Hematopoietic multipotent progenitor cell treated with erythropoietin and hydrocortisone succinate and interleukin-3 and kit ligand, for 4 days (in vitro differentiated cells): ENCODE data around the gene PBX4.

Experiments
- DNase-seq: peaks from one replicate; pipeline ENCODE4 v3.0.0-alpha.2; 2015

Gene PBX4

GRCh38 chr19:19647037-19647835, 28.7 kb upstream of the PBX4 start:
- no peak for DNase-seq

DNA sequence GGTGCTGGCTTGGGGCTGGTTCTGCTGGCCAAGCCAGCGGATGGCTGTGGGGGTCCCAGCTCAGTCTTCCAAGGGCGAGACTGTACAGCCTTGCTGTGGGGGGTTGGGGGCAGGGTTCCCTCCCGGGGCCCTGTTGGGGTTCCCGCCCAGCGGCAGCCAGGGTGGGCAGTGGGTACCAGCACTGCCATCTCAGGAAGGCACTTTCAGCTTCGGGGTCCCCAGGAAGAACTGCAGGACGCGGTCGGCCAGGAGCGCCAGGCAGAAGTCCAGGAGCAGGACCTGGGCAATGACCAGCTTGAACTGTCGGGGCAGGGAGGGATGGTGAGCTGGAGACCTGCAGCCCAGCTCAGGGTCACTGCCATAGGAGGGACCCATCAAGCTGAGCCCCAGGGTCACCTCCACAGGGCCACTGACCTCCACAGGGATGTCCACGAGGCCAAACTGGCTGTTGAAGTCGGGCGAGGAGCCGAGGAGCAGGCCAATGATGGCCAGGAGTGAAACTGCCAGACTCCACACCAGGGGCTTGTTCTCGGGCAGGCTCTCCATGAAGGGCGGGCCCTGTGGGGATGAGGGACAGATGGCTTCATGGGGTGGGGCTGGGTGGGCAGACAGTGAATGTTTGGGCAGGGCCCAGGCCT, 26.9 kb upstream of the PBX4 start:
- DNase-seq, result no peak

DNA sequence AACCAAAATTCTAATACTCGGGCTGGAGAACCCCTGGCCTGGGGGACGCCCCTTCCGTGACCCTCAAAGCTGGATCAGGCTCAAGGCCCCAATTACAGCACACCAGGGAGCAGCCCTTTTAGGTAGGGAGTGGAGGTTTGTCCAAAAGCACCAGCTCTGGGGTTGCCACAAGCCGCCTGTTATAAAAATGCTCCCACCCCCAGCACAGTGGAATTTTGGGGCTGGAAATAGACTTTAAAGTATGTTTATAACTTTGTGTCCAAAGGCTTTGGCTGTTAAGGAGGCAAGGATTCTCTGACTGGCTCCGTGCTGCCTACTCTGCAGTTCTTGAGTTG, 25.5 kb upstream of the PBX4 start:
- no peak for DNase-seq

DNA sequence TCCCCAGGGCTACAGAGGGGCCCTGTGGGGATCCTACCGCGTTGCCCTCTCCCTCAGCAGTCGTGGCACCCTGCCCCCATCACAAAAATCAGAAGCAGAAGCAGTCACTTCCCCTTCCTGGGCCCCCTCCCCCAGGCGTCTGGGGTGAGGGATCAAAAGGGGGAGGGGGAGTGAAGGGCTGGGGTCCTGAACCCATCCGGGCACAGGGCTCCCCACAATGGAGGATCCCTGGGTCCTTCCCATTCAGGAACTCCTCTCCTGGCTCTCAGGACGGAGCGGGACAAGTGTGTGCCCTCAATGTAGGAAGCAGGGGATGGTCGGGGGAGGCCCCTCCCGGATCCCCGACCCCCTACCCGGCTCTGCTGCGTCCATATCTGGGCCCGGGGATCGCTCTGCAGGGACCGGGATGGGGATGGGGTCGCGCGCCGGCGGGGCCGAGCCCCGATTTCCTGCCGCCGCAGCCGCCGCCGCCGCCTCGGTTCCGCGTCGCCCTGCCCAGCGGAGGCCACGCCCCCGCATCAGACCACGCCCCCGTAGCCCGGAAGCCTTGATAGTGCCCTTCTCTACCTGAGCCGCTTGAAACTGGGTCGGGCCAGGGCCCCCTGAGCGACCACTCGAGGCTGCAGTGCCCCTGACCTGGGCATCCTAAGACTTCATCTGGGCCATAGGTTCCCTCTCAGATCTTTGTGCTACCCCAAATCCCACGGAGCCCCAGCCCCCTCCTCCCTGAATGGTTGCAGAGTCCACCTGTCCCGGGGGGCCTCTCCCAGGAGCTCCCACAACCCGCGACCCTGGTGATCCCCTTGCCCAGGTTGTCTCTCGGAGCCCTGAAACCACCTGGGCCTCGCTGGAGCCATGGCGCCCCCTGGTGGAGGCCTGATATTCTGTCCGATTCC, 24.9 kb upstream of the PBX4 start, which contains the start of gene GMIP:
TSS of gene GMIP (minus strand) at position 500 of the 896 bp plus-strand sequence. CDS start at position 372, 128 bp downstream.
- peak; percentile 84 for DNase-seq

DNA sequence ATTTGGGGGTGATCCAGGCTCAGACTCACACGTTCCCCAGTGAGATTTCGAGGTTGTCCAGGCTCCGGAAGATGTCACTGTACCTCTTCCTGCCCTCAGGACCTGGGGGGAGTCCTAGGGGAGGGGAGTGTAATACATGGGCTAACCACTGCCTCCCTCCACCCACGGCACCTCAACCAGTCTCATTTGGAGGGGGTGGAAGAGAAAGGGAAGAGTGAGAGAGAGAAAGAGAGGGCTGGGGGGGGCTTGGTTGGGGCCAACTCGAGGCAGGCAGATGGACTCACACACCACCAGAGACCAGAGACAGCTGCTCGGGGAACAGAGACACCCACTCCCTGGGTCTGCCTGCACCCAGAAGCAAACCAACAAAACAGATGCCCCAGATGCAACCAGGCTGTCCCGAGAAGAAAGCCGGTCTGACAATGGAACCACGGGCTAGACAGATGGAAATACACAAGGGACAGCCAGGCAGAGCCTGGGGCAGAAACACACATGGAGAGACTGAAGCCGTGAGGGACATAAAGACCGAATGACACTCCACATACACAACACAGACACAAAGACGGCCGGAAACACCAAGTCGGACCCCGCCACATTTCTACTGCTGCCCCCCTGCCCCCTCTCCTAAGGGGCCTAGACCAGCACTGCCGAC, 24.1 kb upstream of the PBX4 start:
- peak; percentile 54 for DNase-seq

DNA sequence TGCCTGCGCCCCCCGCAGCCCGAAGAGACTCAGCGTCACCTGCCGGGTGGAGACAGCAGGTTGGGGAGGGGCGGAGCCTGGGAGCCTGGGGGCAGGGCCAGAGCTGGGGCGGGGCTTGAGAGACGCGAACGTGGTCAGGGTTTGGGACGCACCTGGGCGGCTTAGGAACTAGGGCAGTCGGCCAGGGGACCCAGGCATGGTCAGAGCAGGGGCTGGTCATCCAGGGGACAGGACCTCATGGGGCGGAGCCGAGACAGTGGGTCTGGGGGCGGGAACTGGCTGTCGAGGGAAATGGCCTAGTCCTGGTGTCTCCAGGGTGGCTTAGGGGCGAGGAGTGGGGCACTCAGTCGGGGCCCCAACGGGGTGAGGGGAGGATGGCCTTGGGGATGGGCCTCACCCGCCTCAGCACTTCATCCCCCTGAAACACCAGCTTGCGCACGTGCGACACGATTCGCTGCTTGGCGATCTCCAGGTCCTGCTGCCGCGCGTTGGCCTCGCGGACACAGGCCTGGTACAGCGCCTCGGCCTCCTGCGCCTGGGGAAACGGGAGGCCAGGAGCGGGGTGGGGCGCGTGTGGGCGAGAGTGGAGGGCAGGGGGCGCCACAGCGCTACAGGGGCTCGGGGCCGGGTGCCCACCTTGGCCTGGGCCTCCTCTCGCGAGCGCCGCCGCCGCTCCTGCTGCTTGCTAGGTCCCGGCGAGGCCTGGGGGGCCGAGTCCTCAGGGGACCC, 19.2 kb upstream of the PBX4 start:
- no peak for DNase-seq

- DNase-seq, result no peak
Observed at GRCh38 chr19:19637186-19637522, 18.7 kb upstream of the PBX4 start.

DNA sequence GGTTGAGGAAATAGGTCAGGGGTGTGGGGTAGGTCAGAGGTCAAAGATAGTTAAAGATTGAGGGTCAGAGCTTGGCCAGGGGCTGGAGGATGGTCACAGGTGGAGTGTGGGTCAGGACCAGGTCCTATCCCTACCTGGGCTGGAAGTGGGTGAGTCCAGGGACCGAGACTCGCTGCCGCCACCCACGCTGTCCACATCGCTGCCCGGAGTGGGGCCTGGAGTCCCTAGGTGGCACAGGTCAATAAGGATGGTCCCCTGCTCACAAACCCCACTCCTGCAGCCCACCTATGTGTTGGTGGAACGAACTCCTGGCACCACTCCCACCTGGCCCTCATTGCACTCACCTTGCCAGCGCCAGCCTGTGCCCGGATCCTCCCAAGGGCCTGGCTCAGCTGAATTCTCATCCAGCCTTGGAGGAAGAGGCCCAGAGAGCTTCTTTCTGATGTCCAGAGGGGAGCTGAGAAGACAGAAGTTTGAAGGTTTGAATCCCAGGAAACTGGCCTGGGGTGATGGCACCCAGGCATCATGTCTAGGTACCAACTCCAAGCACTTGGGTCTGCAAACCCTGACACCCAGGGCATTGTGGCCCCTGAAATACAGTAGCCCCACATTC, 18.2 kb upstream of the PBX4 start:
- DNase-seq, result no peak

DNA sequence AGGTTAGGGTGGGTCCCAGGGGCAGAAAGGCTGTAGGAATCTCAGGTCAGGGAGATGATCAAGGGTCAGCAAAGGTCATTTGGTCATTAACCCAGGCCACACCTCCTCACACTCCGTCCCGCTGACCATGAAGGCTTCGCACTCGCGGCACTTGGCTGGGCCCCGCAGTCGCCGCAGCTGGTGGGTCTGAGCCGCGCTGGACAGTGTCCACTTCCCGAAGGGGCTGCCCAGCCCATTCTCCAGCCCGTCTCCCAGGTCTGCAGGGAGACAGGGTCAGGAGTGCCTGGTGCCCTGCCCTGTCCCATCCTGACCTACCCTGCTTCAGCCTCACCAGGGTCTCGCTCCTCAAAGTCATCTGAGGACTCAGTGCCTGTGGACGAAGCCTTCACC, 16.8 kb upstream of the PBX4 start:
- DNase-seq, result no peak

- no peak for DNase-seq
Observed at GRCh38 chr19:19634516-19635312, 16.2 kb upstream of the PBX4 start.

DNA sequence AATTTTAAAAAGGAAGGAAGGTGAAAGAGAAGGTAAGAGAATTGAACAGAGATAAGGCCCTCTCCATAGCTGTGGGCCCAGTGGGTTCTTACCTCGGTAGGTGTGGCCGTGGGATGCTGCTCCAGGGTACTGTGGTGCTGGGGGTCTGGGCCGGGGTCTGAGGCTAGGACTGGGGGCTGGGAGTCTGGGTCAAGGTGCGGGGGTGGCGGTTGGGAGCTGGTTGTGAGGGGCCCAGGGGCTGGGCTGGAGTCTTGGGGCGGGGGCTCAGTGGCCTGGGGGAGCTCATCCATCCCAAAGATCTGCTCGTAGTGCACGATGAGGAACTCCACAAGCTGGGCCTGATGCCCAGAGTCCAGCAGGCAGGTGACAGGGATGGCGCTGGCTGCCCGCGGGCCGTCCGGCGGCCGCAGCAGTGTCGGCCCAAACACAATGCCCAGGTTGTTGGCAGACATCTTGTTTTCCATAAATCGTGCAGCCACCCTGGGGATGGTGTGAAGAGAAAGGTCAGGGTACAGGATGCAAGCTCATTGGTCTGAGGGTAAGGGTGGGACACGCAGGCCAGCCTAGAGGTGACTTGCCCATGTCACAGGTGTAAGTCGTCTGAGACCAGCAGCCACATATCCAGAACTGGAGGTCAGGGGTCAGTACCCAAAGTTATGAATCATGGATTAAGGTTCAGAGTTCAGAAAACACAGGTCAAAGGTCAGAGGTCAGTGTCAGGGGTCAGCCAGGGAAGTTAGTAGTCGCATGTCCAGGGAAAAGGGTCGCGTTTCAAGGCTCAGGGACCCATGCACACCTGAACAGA, 15.4 kb upstream of the PBX4 start:
- DNase-seq, result no peak

GRCh38 chr19:19632661-19633060, 14.2 kb upstream of the PBX4 start:
- DNase-seq, result no peak

- DNase-seq, result no peak
Observed at GRCh38 chr19:19631346-19631745, 12.9 kb upstream of the PBX4 start.

- DNase-seq, result no peak
Observed at GRCh38 chr19:19630426-19630825, 11.9 kb upstream of the PBX4 start.

- DNase-seq, result no peak
Observed at GRCh38 chr19:19630062-19630414, 11.6 kb upstream of the PBX4 start.

GRCh38 chr19:19628501-19629134, 10.1 kb upstream of the PBX4 start:
- peak; percentile 44 for DNase-seq

DNA sequence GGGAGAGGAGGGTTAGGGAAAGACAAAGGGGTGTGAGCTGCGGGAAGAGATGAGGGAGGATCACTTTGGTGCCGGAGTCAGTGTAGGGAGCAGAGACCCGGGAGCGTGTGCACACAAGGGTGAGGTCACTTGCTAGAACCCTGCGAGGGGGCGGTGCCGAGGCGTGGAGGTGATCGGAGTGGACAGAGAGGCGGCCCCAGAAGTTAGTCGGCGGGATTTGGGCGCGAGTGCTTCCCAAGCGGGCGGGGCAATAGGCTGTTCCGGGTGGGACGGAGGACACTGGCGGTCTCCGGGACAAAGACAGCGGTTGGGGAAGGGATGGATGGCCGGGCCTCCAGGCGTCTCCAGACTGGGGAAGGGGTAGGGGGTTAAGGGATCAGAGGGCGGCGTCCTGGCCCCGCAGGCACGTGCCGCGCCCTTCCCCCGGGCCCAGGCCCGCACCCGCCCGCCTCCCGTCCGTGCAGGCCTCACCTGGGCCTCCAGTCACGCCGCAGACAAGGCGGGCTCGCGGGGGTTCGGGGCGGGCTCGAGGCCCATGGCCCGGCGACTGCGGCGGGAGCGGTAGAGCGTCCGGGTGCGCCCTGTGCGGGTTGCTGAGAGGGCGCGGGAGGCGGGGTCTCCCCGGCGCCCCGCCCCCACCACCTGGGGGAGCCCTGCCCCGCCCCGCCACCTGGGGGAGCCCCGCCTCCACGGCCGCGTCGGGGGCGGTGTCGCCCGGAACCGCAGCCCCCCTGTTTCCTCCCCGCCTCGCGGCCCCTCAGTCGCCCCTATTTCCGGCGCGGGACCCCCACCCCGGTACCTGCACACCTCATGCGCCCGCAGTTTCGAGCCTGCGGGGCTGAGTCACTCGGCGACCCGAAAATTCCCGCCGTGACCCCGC, 9.4 kb upstream of the PBX4 start, which contains the start of gene LPAR2:
TSS of gene LPAR2 (minus strand) at position 600 of the 880 bp plus-strand sequence. CDS start 945 bp downstream, outside the sequence.
- DNase-seq, result peak; percentile 39
